ENCODE results near the gene SMIM27. TPM values are rescaled to one million over a fixed set of nuclear protein-coding genes. Genes with fewer than 3 reads are reported as not detected.

Gene SMIM27
- total and polyA plus RNA-seq, 2 experiments from 2014 or later = 3.4 to 24.4 TPM

GRCh38 chr9:32579706-32580331 is 27.7 kb downstream of the SMIM27 start:
- Histone ChIP-seq H3K27me3 (no peaks in the 10 kb centered on the region), H3K79me2 (no peaks in the 10 kb centered on the region), H3K4me2 (no peak overlapping the region), H4K20me1 (ENCODE audit: insufficient read depth, poor library complexity, severe bottlenecking) (no peaks in the 10 kb centered on the region), H2AFZ (no peak overlapping the region), H3K9me3 (ENCODE audit: low read depth) (no peaks in the 10 kb centered on the region), H3K4me1 (ENCODE audit: insufficient read depth) (no peaks in the 10 kb centered on the region), H3K9me2 (replicated peaks; ENCODE audit: insufficient read depth) (no peaks in the 10 kb centered on the region), H3K36me3 (replicated peaks; ENCODE audit: insufficient read depth, low read depth) (no peaks in the 10 kb centered on the region), H3K4me3 (no peak overlapping the region), H3K27ac (no peak overlapping the region)
- DNase-seq (ENCODE audit: low spot score) = peak; percentile 73
- TF ChIP-seq EZH2 (IDR thresholded peaks at IDR 0.05; ENCODE audit: borderline replicate concordance) (no peak), EZH2phosphoT487 (IDR thresholded peaks at IDR 0.05; ENCODE audit: low read depth, severe bottlenecking, unreplicated experiment) (no peak), CTCF (IDR thresholded peaks at IDR 0.05; ENCODE audit: poor library complexity) (peak; percentile 89)
- WGBS (ENCODE audit: low lambda C conversion rate, missing lambda C conversion rate) = 22% methylated on average over 4 of the region's 4 CpGs

DNA sequence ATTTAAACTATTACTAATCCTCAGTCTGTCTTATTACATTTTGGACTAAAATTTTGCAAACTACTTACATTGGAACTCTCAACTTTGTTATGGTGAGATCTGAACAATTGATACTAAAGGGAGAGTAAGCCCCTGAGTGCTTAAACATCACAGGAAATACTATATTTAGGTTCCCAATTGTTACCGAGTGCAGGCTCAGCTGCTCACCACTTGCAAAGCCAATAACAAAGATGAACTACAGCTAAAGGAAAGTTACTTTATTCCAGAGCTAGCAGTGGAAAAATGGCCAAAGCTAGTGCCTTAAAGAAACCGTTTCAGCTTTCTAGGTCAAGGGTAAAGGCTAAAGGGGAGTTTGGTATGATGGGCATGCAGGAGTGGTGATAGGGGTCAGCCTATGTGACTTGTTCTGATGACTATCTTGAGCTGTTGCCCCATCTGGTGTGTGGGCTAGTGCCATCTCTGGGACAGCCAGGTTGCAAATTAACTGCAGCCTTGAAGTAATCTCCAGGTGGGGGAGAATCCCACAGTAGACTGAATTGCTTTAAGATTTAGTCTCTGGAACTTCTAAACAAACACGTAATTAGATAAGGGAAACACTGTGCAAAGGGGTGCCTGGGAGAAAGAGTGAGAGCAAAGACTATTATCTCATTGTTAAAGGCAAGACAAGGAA is 28.6 kb downstream of the SMIM27 start:
- no peak for TF ChIP-seq EZH2 (IDR thresholded peaks at IDR 0.05; ENCODE audit: borderline replicate concordance)
- TF ChIP-seq CTCF (IDR thresholded peaks at IDR 0.05; ENCODE audit: poor library complexity) = no peak
- no peak for TF ChIP-seq EZH2phosphoT487 (IDR thresholded peaks at IDR 0.05; ENCODE audit: low read depth, severe bottlenecking, unreplicated experiment)
- Histone ChIP-seq H3K4me3 (no peak overlapping the region), H3K4me2 (peak overlapping the region; percentile 16), H3K4me1 (ENCODE audit: insufficient read depth) (no peaks in the 10 kb centered on the region), H3K9me2 (replicated peaks; ENCODE audit: insufficient read depth) (no peaks in the 10 kb centered on the region), H3K27ac (no peak overlapping the region), H4K20me1 (ENCODE audit: insufficient read depth, poor library complexity, severe bottlenecking) (no peaks in the 10 kb centered on the region), H3K27me3 (no peaks in the 10 kb centered on the region), H3K36me3 (replicated peaks; ENCODE audit: insufficient read depth, low read depth) (no peaks in the 10 kb centered on the region), H3K79me2 (no peaks in the 10 kb centered on the region), H3K9me3 (ENCODE audit: low read depth) (no peaks in the 10 kb centered on the region), H2AFZ (no peak overlapping the region)
- no peak for DNase-seq (ENCODE audit: low spot score)
- 4% methylated on average over 3 of the region's 3 CpGs for whole genome bisulfite sequencing (ENCODE audit: low lambda C conversion rate, missing lambda C conversion rate)

GRCh38 chr9:32581512-32582143 is 29.5 kb downstream of the SMIM27 start:
- TF ChIP-seq CTCF (IDR thresholded peaks at IDR 0.05; ENCODE audit: poor library complexity) = peak; percentile 77
- no peak for TF ChIP-seq EZH2phosphoT487 (IDR thresholded peaks at IDR 0.05; ENCODE audit: low read depth, severe bottlenecking, unreplicated experiment)
- TF ChIP-seq EZH2 (IDR thresholded peaks at IDR 0.05; ENCODE audit: borderline replicate concordance) = no peak
- Histone ChIP-seq H3K9me3 (ENCODE audit: low read depth) (no peaks in the 10 kb centered on the region), H2AFZ (no peak overlapping the region), H3K36me3 (replicated peaks; ENCODE audit: insufficient read depth, low read depth) (no peaks in the 10 kb centered on the region), H3K4me1 (ENCODE audit: insufficient read depth) (no peaks in the 10 kb centered on the region), H3K9me2 (replicated peaks; ENCODE audit: insufficient read depth) (no peaks in the 10 kb centered on the region), H3K4me2 (peak overlapping the region; percentile 16), H3K27me3 (no peaks in the 10 kb centered on the region), H3K79me2 (no peaks in the 10 kb centered on the region), H4K20me1 (ENCODE audit: insufficient read depth, poor library complexity, severe bottlenecking) (no peaks in the 10 kb centered on the region), H3K4me3 (no peak overlapping the region), H3K27ac (no peak overlapping the region)
- DNase-seq (ENCODE audit: low spot score) = peak; percentile 75
- 49% methylated on average over 3 of the region's 3 CpGs for WGBS (ENCODE audit: low lambda C conversion rate, missing lambda C conversion rate)
